Measurements from ENCODE around the gene ANOS1.
"Not testable (repeated sequence)": the region's sequence is repeated elsewhere in the genome, so short reads cannot be mapped to it uniquely, and the experiment has no call there.

Gene ANOS1

GRCh38 chrX:8591501-8591900 lies 140.4 kb downstream of the ANOS1 start:
- no peak for DNase-seq

DNA sequence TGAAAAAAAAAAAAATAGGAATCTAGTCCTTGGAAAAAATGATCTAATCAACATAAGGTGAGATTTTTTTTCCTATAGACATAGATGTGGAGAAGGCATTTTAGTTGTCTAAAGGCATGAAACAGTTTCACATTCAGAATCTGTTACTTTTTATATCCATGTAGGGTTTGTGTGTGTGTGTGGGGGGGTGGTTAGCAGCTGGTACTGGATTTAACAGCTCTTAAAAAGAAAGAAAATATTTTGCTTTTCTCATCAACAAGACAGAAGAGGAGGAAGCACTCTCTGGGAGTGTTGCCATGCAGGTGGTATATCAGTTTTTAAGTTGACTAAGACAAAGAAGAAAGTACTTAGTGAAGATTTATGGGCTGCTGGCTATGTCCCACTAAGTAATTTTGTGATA lies 145.0 kb downstream of the ANOS1 start:
- no peak for DNase-seq

DNA sequence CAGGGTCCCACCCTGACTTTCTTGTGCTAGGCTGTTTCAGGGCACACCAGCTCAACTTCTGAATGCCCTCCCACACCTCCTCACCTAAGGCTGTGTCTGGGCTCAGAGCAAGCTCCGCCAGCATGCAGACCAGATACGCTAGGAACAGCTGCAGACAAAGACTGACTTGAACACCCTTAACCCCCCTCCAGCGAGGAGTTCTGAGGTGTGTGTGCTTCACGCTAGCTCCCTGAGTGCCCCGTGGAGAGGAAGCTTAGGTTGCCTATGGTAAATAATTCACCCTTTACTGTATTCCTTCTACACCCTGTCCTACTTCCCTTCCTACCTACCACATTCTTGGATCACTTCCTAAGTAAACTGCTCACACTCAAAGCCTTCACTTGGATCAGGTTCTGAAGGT lies 152.3 kb downstream of the ANOS1 start:
- DNase-seq: no peak

GRCh38 chrX:8576821-8577220 lies 155.1 kb downstream of the ANOS1 start:
- DNase-seq: no peak

GRCh38 chrX:8565729-8566128 lies 166.2 kb downstream of the ANOS1 start:
- DNase-seq: no peak

GRCh38 chrX:8548446-8548845 lies 183.5 kb downstream of the ANOS1 start:
- DNase-seq: no peak

DNA sequence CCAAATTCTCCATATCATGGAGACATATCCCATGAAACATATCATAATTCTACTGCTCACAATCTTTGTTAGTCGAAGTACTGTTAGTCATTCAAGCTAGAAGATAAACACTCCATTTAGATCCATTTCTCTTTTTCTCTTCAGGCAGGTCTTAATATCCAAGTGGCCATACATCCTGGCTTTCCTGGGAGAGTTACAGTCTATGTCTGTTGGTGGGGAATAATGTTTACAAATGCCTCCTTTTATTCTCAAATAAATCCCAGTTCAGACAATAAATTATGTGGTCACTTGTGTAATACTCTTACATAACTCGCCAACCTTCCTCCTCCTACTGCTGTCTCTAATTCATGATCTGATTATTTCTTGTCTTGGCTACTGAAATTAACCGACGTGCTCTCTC lies 185.2 kb downstream of the ANOS1 start:
- no peak for DNase-seq

- DNase-seq: no peak
Observed at GRCh38 chrX:8520791-8521190, 211.1 kb downstream of the ANOS1 start.

- DNase-seq: no peak
Observed at GRCh38 chrX:8520178-8520577, 211.8 kb downstream of the ANOS1 start.

DNA sequence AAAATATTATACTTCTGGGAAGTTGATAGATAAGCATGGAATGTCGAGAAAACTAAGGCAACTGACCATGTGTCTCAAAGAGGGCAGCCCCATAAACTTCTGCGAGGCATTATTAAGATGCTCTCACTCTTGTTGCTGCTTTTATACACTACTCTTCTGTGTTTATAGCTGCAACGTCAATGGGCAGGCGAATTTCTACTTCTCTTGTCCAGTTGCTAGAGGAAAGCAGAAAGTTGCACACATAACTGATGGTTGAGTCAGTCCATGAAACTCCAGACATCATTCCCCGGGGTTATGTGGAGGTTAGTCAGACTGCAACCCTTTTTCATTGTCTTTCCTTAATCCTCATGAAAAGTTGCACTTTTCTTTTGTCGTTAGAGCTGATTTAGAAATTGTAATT lies 227.5 kb downstream of the ANOS1 start:
- no peak for DNase-seq

GRCh38 chrX:8502101-8502500 lies 229.8 kb downstream of the ANOS1 start:
- DNase-seq: not testable (repeated sequence)

DNA sequence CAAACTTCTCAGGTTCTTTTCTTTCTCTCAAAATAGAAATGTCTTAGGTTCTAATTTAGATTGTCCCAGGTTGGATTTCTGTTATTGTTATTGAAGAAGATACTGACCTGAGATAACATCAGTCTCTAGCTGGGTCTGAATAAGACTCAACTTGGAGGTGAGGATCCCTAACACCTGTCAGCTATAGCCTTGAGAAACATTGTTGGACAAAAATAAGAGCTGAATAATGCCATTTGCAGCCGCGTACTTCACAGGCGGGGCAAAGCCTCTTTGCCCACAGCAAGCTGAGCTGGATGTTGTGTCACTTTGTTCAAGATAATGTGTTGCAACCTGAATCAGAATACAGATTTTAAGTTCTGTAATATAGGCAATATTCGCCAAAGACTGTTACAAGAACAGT lies 231.7 kb downstream of the ANOS1 start:
- DNase-seq: no peak

DNA sequence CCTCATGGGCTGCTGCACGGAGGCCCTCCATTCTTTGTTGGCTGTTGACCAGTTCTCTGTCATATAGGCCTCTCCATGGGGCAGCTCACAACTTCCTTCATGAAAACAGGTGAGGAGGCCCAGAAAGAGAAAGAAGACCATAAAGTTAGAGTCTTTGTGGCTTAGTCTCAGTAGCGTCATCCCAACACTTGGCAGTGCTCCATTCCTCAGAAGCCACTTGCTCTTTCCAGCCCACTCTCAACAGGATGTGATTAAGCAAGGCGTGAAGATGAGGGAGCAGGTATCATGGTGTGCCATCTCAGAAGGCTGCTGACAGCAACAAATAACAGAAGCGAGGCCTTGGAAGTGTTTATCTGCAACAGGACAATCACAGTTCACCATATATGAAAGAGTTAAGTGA lies 236.9 kb downstream of the ANOS1 start:
- DNase-seq: not testable (repeated sequence)

GRCh38 chrX:8484360-8484949 lies 247.5 kb downstream of the ANOS1 start:
- DNase-seq: no peak

All from NCI-H2081 treated with DMSO at 0.1 percent for 48 hours (cell line).